ENCODE results near the gene ADRB2. TPM values are rescaled to one million over a fixed set of nuclear protein-coding genes. Genes with fewer than 3 reads are reported as not detected.

The ADRB2 gene
- total RNA-seq, 1 donor from 2014 or later, result 2.6 TPM

DNA sequence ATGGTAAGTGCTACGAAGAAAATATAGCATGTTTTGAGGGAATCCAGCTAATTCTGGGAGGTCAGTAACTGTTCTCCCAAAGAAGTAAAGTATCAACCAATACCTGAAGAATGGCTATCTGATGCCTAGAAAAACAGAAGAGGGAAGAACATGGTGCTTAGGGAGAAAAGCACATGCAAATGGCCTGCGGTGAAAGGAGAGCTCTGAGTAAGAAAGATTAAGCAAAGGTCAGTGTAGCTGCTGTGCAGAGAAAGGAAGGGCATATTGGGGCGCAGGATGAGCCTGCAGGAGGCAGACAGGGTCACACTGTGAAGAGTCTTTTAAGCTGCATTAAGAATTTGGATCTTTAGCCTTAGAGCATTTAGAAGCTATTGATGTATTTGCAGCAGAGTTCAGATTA is 11.0 kb downstream of the ADRB2 start:
- no peak overlapping the region for H3K4me3 ChIP-seq (ENCODE audit: low read depth, low read length)
- TF ChIP-seq, protein P1, sequence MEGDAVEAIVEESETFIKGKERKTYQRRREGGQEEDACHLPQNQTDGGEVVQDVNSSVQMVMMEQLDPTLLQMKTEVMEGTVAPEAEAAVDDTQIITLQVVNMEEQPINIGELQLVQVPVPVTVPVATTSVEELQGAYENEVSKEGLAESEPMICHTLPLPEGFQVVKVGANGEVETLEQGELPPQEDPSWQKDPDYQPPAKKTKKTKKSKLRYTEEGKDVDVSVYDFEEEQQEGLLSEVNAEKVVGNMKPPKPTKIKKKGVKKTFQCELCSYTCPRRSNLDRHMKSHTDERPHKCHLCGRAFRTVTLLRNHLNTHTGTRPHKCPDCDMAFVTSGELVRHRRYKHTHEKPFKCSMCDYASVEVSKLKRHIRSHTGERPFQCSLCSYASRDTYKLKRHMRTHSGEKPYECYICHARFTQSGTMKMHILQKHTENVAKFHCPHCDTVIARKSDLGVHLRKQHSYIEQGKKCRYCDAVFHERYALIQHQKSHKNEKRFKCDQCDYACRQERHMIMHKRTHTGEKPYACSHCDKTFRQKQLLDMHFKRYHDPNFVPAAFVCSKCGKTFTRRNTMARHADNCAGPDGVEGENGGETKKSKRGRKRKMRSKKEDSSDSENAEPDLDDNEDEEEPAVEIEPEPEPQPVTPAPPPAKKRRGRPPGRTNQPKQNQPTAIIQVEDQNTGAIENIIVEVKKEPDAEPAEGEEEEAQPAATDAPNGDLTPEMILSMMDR (conservative IDR thresholded peaks at IDR 0.05; ENCODE audit: low read depth, low read length), result no peak
- no peak for DNase-seq (ENCODE audit: low read depth)

DNA sequence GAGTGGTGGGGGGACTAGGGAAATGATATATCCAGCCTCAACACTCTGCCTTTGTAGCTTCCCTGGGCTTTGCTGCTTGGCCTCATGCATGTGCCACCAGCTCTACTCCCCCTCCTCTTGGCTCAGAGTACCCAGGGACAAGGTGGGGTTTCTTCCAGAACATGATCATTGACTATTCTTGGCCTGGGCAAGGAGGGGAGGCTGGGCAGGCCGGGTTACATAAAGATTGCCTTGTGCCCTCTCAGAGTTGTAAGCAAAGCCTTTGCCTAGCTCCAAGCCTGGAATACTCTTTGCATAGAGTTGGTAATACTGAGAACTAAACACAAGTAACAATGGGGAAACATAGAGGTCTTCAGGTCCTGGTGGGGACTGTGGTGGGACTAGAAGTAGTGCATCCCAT is 11.9 kb downstream of the ADRB2 start:
- TF ChIP-seq, protein P1 (conservative IDR thresholded peaks at IDR 0.05; ENCODE audit: low read depth, low read length), result no peak
- no peak for DNase-seq (ENCODE audit: low read depth)
- no peak overlapping the region for H3K4me3 ChIP-seq (ENCODE audit: low read depth, low read length)

DNA sequence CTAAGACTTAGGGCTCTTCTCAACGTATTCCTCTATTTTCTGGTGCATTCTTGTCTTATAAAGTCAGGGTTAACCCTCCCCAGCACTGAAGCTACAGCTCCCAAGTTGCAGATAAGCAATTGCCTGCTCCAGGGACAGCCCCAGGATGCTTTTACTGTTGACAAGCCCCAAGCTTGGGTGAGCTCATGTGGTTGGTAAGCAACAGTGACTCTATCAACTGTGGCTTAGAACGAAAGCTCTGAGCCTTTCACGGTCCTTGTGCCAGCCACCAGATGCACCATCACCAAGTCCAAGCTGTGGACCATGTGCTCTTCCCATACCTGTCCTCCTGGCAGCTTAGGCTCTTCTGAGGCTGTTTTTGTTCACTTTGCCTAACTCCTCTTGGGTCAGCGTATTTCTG is 13.5 kb downstream of the ADRB2 start:
- no peak overlapping the region for H3K4me3 ChIP-seq (ENCODE audit: low read depth, low read length)
- TF ChIP-seq, protein P1 (conservative IDR thresholded peaks at IDR 0.05; ENCODE audit: low read depth, low read length), result no peak
- DNase-seq (ENCODE audit: low read depth), result no peak

DNA sequence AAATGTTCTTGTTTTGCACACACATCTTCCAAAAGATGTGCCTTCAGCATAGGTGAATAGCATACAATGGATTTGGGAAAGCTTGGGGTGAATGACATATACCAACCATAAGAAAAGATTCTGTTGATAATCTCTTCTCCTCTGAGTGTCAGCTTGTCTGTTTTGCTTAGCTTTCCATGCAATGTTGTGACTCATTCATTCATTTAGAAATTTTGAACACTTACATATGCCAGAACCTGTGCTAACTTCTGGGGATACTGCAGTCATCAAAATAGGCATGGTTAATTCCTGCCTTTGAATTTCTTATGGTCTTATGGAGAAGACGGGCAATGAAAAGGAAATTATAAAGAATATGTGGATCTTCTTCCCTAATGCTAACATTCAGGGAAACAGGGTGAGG is 14.1 kb downstream of the ADRB2 start:
- no peak overlapping the region for H3K4me3 ChIP-seq (ENCODE audit: low read depth, low read length)
- no peak for DNase-seq (ENCODE audit: low read depth)
- TF ChIP-seq, protein P1 (conservative IDR thresholded peaks at IDR 0.05; ENCODE audit: low read depth, low read length), result no peak

DNA sequence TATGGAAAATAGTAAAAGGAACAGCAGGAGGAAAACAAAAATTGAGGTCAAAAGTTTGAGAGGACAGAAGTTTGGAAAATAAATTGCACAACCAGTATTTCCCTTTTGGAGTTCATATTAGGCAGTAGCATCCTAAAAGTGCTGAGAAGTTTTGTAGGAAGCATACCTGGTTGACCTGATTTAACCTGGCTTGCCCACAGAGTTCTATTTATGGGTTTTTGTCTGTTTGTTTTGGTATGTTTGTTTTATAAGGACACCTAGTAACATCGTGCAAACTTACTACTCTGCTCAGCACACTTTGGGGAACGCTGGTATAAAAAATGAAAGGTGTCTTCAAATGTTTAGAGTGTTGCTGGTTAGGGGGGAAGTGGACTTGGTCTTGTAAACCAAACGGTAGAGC is 15.1 kb downstream of the ADRB2 start:
- DNase-seq (ENCODE audit: low read depth), result no peak
- TF ChIP-seq, protein P1 (conservative IDR thresholded peaks at IDR 0.05; ENCODE audit: low read depth, low read length), result no peak

DNA sequence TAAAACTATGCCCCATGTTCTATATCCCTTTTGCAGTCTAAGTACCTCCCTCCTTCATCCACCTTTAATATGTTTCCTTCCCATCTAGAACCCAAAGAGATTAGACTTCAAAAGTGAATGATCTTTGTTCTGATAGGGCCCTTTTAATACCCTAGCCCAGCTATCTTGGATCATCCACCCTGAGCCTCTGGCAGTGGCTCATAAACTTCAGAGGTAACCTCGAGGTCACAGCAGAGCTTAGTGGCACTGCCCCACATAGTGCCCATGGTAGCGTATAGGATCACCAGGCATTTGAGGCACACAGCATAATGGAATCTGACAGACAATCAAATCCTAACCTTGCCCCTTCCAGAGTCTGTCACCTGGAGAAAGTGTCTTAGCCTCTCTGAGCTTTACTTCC is 15.8 kb downstream of the ADRB2 start:
- TF ChIP-seq, protein P1 (conservative IDR thresholded peaks at IDR 0.05; ENCODE audit: low read depth, low read length), result no peak
- no peak for DNase-seq (ENCODE audit: low read depth)

More for the DNA sequence above, 15.1 kb downstream of the ADRB2 start:
- no peak overlapping the region for H3K4me3 ChIP-seq (ENCODE audit: low read depth, low read length)

DNA sequence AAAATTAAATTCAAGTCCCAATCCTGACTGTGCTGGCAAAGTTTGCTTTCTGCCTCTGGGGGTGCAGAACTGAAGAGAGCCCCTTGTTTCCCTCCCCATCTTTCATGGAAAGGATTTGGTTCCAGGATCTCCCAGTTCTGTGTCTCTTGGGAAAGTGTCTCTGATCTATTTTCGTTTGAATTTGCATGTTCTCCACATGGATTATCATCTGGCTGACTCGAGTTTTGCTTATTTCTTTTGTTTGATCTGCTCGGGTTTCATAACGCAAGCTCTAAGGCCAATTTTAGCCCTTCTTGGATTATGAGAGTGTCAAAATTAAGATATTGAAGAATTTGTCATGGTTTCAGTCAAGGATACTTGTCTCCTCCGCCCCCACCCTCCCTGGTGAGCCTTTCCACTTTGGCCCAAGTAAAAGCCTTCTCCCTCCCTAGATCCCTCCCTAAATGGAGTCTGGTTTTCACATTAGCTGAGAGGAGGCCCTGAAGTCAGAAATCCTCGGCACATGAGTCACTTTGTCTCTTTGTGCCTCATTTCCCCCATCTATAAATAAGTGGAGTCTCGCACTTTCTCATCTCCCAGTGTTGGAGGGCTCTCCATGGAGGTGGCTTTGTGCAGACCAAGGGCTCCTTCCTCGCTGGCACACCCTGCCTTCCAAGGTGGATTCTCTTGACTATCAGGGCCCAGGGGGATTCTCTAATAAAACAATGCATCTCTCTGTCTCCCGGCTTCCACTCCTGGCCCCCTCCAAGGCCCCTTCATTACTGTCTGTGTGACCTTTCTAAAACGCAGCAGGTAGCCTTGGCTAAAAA is 17.3 kb downstream of the ADRB2 start:
- H3K4me3 ChIP-seq (ENCODE audit: low read depth, low read length), result no peak overlapping the region
- DNase-seq (ENCODE audit: low read depth), result no peak
- TF ChIP-seq, protein P1 (conservative IDR thresholded peaks at IDR 0.05; ENCODE audit: low read depth, low read length), result no peak

More for the DNA sequence above, 15.8 kb downstream of the ADRB2 start:
- H3K4me3 ChIP-seq (ENCODE audit: low read depth, low read length), result no peak overlapping the region
